Hematopoietic multipotent progenitor cell treated with erythropoietin and hydrocortisone succinate and interleukin-3 and kit ligand, for 17 days (in vitro differentiated cells): ENCODE results near the gene BAG1.

ENCODE experiments used
- DNase-seq: peaks from one replicate; pipeline ENCODE4 v3.0.0-alpha.2; 2015; ENCODE audit warnings: low spot score

BAG1 gene

DNA sequence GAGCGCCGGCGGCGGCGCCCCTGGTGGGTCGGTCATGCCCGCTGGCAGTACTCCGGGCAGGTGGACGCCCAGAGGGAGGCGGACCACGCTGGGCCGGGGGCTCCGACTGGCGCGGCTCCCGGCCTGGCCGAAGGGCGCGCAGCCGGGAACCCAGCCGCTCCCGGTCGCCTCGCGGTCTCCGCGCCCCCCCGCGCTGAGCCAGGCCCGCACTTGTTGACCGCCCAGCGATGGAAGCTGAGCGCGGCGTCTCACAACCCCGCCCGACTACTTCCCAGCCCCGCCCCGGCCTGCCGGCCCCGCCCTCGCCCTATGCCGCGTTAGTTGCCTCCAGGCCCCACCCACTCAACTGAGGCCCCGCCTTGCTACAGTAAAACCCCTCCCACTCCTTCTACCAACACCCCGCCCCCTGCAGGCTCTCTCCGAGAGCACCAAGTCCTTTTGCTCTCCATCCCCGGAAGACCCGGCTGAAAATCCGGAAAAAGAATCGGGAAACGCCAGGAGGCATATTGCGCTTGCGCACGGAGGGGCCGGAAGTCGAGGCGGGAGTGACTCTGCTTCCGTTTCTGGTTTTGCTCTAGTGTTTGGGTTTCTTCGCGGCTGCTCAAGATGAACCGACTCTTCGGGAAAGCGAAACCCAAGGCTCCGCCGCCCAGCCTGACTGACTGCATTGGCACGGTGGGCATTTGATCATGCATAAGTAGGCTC, at the start of gene BAG1, which contains the start of gene CHMP5:
TSS of gene BAG1 (minus strand) at position 236 of the 705 bp plus-strand sequence.
TSS of gene CHMP5 (plus strand) at position 577 of the 705 bp plus-strand sequence. CDS start at position 607, 30 bp downstream.
- DNase-seq: peak; percentile 99

DNA sequence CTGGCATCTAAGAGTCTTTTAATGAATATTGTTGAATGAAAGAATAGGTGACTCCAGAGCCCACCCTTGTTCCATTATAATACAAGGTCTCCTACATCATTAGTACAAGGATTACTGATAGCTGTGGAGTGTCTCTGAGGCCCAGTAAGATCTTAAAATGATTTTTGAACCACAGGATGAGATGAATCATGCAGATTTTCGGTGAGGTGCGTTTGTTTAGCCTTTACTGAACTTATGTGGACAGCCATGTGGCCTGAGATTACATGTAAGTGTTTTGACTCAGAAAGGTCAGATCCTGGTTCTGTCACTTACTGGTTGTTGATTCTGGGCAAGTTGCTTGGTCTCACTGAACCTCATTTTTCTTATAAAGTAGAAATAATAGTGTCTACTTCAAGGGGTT, 47.4 kb upstream of the BAG1 start:
- DNase-seq: no peak

DNA sequence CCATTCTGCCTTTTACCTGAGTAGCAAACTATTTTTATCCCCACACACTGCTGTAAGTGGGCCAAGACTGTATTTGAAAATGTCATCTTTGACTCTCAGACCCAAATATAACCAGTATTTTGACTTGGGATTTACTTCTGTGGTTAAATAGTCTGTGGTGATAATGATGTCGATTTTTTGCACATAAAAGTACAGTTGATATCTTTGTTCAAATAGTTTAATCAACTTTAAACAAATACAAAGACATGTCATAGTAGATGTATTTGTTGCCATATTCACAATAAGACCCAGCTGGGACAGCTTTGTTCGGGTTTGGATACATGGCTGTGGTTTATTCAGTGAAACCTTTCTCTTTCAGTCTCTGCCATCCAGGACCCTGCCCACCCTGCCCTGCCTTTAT, 46.2 kb upstream of the BAG1 start:
- no peak for DNase-seq

DNA sequence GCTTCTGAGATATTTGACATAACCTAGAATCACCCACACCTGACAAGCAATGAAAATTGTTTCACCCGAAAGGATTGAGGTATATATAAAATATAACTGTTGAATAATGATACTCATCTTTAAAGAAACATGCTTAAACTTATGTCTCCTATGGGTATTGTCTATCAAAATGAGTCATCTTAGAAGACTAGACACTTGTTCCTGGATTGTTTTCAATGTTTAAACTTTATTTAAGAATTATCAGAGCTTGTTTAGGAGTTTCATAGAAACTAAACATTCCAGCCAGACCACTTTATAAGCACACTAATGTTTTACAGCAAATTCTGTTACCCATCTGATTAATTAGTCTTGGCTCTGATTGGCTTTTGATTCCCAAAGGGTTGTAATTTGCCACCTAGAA, 45.4 kb upstream of the BAG1 start:
- DNase-seq: no peak

DNA sequence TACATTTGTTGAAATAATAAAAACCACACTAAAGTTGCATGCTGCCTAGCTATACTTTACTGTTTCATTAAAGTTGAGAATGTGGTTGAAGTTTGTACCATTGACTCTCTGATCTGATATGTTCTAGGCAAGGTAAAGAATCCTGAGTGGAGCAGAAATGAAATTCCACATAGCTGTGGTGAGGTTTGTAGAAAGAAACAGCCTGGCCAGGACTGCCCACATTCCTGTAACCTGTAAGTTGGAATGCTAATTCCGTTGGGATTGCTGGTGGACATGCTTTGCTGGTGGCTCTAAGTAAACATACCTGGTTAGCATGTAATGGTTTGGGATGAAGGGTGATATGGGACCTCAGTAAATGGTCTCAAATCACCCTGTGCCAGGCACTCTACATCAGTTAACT, 42.6 kb upstream of the BAG1 start:
- DNase-seq: no peak

DNA sequence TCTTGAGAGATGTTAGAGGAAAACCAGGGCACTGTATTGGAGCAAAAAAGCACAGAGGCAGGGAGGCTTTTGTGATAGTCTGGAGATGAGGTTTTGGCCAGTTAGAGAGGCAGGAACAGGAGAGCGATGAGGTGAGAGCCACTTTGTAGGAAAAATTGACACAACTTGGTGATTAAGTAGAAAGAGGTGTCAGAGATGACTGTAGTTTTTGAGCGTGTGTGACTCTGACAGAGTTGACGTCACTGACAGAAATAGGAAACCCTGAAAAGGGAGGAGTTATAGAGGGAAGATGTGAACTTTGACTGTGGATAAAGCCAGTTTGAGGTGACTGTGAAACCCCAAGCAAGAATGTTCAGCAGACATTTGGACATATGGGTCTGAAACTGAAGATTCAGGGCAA, 41.5 kb upstream of the BAG1 start:
- DNase-seq: no peak

DNA sequence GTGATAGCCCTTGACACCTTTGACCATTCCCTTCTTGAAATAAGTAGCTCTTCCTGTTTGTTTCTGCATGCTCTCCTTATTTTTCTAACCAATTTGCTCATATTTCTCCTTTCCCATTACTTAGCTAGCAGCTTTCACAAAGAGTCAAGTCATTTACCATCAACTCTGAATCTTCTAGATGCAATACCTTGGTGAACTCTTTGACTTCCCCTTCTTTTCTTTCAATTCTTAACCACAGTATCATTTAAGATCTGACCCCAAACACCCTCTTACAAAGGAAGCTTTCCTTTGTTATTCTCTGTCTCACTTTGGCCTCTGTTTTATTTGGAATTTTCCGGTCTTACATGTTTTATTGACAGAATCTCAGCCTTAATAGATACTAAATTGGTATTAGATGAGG, 39.9 kb upstream of the BAG1 start:
- DNase-seq: no peak

DNA sequence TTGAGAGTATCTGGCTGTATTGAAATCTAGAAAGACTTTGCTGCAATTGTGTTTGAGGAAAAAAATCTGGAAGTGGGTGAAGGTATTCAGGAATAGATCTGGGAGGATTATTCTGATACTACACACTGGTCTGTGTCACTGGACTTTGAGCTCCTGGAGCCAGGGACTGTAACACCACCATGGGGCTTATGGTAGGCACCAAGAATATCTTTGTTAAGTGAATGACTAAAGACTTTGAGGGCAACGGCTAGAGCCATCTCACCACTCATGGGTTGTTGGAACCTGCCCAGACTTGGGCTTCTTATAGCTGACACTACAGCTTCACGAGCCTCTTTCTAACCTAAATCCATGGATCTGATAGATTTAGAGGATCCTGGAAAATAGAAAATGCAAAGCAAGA, 36.0 kb upstream of the BAG1 start:
- DNase-seq: no peak

DNA sequence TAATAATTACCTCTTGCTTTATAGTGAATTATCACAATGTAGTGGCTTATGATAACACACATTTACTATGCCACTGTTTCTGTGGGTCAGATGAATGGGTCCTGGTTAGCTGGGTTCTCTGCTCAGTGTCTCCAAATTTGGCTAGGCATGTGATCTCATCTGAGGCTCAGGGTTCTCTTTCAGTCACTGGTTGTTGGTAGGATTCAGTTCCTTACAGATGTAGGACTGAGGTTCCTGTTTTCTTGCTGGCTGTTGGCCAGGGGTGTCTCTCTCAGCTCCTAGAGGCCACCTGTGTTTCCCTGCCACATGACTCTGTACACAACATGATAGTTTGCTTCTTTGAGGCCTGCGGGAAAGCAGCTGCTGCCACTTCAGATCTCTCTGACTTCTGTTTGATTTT, 32.9 kb upstream of the BAG1 start:
- DNase-seq: peak; percentile 69

DNA sequence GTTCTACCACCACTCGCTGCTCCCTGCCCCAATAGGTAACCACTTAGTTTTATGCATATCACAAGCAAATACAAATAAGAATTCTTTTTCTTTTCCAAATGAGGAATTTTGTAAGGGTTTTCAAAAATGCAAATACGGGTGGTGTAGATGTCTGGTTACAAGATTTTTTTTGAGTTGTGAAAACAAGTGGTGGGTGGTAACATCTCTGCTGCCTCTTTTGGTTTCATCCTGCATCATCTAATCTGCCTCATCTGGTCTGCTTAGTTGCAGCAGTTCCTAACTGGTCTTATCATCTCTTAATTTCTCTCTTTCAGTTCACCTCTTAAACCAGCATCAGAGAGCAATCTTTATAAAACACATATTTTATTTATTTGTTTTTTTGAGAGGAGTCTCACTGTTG, 31.1 kb upstream of the BAG1 start:
- DNase-seq: no peak

DNA sequence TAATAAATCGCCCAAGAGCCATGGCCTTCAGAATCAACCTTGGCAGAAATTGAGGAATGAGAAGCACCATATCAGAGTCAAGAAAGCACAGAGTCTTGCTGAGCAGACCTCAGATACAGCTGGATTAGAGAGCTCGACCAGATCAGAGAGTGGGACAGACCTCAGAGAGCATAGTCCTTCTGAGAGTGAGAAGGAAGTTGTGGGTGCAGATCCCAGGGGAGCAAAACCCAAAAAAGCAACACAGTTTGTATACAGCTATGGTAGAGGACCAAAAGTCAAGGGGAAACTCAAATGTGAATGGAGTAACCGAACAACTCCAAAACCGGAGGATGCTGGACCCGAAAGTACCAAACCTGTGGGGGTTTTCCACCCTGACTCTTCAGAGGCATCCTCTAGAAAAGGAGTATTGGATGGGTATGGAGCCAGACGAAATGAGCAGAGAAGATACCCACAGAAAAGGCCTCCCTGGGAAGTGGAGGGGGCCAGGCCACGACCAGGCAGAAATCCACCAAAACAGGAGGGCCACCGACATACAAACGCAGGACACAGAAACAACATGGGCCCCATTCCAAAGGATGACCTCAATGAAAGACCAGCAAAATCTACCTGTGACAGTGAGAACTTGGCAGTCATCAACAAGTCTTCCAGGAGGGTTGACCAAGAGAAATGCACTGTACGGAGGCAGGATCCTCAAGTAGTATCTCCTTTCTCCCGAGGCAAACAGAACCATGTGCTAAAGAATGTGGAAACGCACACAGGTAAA, 30.3 kb upstream of the BAG1 start:
- DNase-seq: no peak

DNA sequence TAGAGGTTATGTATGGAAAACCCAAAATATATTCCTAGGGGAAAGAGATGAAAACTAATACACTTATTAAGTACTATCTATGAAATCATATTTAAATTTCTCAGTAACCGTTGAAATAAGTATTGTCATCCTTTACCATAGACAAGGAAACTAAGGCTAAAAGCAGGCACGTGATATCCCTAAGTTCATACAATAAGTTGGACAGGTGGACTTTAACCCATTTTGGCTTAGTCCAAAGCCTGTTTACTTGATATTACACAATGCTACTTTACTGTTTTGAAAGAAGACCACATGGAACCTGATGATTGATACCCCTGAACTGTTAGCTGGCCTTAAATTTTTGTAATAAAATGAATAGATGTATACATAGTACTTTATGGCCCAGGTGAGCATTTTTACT, 29.3 kb upstream of the BAG1 start:
- no peak for DNase-seq

DNA sequence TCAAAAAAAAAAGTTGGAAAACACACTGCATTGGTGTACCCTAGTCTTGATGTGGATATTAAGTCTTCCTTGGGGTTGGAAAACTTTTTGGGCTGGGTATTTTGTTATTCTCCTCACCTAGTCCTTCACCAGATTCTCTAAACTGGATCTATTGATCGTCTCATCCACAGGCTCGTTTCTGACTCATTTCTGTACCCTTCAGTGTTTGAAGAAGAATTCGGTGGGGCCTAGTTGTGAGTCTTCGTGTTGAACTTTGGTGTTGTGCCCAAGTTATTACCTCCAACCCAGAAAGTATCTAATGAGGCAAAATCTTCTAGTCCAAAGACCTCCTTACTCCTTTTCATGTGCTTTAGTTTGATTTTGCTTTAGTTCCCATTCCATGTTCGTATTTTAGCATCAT, 27.4 kb upstream of the BAG1 start:
- no peak for DNase-seq

DNA sequence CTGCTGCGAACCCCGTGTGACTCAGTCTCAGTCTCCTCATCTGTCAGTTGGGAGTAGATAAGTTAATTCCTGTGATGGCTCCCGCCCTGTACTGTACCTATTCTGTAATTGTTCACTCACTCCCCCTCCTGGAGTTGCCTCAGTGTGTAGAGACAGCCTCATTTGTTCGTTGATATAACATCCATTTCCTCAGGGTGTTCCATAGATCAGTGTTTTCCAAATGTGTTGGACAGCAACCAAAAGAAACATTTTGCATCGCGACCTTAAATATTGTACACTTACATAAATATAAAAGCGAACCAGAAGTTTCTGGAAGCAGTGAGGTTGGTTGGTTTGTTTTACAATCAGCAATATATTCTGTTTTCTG, 26.5 kb upstream of the BAG1 start:
- DNase-seq: no peak

DNA sequence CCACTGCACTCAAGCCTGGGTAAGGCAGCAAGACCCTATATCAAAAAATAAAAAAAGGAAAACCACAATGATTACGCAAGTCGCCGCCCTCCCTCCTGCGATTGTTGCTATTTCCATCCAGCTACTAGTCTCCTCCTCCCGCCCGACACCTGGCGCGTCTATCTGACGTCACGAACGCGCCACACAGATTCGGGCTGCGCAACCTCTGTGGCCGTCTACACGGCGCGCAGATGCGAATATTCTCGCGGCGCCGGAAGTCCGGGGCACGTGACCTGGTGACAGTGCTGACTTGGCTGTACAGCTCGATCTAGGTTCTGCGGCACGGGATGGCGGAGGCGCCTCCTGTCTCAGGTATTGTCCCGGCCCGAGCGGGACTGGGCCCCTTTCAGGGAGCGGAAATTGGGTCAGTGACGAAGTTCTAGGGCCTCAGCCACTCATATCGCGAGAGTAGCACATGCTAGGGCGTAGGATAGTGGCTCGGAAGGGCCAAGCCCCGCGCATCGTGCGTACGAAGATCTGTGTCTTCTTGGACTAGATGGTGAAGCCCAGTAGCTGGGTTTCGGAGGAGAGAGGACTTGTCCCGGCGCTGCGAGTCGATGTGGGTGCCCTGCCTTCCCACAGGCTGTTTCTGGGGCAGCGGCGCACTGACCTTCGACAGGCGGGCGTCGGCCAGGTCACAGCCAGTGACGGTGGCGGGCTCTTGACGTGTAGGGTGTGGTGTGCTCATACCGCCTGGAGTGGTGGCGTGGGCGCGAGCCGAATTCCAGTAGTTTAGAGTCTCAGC, 25.9 kb upstream of the BAG1 start, which contains the start of gene NFX1:
TSS of gene NFX1 (plus strand) at position 270 of the 784 bp plus-strand sequence. CDS start at position 327, 57 bp downstream.
- DNase-seq: peak; percentile 99

DNA sequence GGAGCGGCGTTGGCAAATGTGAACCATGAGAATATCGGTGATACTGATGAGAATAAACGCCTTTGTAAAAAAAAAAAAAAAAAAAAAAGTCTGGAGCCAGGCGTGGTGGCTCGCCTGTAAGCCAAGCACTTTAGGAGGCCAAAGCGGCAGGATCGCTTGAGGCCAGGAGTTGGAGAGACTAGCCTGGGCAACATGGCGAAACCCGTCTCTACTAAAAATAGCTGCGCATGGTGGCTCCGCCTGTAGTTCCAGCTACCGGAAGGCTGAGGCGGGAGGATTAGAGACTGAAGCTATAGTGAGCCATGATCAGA, 25.4 kb upstream of the BAG1 start:
- no peak for DNase-seq

DNA sequence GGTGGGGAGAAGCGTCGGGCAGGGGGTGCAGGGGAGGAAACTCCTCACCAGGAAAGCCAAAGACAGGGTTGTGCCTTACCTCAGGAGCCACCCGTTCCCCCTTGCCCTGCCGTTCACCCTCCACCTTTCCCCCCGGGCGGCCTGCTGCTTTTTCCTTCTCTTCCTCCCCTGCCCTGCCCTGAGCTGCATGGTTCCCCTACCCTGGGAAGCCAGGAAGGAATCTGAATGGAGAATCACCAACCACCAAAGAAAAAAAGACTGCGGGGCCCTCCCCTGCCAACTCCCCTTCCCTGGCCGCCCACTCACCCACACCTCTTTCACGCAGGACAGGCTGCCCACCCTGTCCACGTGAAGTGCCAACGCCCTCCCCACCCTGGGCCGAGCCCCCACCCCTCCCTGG, 25.0 kb upstream of the BAG1 start:
- peak; percentile 46 for DNase-seq

DNA sequence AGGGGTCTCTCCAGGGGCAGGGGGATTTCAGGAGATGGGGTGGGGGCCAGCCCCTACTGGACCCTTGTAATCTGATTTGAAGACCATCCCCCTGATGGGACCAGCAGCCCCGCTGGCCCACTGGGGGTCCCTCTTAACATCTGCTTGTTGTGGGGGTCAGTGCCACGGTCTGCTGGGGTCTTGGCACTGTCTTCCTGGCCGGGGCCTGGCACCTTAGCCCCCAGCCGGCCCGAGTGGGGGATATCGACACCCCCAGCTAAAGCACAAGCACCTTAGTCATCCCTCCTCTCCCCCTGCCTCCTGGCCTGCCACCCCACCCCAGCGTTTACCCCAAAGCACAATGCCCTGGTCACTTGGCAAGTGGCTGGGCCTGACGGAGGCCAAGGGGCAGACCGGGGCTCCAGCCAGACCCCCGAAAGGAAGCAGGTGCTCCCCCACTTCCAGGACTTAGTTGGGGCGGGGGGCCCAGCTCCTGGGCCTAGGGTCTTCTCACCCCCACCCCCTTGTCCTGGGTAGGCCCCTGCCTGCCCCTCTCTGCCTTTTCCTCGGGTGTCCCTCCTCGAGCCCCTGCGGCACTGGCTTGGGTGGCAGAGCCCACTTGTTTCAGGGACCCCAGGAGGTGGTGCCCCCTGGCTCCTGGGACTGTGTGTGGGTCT, 24.4 kb upstream of the BAG1 start:
- no peak for DNase-seq

DNA sequence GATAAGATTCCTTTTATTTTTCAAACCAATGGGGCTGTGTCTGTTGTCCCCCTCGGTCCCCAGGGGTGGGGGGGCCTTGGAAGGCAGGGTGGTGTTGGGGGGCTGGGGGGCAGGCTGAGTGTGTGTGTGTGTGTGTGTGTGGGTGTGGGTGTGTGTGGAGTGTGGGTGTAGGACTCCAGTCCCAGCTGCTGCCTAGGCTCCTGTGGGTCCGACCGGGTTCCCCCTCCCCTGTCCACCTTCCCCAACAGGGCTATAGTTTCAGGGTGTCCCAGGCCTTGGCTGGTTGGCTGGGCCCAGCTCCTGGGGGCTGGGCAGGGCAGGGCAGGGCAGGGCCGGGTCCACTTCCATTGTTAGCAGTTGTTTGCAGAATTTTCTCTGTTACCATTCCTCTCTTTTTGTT, 23.7 kb upstream of the BAG1 start:
- DNase-seq: no peak

DNA sequence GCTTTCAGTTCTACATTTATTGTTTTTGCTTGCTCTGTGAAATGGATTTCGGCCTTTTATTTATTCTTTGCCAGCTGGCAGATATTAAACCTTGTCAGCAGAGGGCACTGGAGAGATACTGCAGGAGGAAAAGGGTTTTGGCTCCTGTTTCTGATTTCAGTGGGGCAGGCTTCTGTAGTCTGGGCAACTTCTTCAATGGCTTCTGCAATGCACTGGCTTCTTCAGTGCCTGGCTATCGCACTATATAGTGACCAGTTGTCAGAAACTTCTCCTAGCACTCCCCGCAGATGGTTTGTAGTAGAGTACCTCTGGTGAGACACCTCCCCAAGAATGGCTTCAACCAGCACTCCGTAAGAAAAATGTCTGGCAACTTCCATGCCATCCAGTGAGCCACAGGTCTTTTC, 22.6 kb upstream of the BAG1 start:
- peak; percentile 87 for DNase-seq

DNA sequence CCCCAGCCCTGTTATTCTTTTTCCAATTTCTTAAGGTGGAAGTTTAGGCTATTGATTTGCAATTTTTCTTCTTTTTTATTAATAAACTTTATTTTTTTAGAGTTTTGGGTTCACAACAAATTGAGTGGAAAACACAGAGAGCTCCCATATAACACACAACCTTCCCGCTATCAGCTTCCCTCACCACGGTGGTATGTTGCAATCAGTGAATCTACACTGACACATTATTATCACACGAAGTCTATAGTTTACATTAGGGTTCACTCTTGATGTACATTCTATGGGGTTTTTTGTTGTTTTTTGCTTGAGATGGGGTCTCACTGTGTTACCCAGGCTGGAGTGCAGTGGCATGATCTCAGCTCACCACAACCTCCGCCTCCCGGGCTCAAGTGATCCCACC, 21.0 kb upstream of the BAG1 start:
- DNase-seq: no peak

DNA sequence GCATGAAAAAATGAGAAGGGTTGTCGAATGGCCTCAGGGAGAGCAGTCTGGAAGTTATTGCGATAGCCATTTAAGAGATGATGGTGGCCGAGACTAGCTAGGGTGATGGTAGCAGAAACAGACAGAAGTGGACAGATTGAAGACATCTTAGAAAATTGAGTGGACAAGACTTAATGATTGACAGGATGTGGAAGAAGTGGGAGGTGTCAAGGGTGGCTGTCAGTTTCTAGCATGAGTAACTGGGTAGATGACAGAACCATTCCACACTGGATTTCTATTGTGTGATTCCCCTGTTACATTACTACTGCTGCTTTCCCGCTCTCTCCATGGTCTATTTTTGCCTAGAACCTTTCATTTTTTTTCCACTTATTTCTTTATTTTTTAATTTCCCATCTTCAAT, 13.0 kb upstream of the BAG1 start:
- DNase-seq: no peak

DNA sequence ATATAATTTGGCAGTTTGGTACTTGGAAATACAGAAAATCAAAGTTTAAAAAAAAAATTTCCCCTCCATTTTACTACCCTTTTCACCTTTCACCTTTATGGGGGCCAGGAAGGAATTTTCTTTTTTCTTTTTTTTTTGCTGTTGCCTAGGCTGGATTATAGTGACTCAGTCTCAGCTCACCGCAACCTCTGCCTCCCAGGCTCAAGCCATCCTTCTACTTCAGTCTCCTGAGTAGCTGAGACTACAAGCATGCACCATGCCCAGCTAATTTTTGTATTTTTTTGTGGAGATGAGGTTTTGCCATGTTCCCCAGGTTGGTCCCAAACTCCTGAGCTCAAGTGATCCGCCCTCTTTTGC, 9.4 kb upstream of the BAG1 start:
- no peak for DNase-seq
